Naive B cell (primary cell): ENCODE measurements around the gene CFL1. TPM values are rescaled to one million over a fixed set of nuclear protein-coding genes. Genes with fewer than 3 reads are reported as not detected.
"Not testable (repeated sequence)": the region's sequence is repeated elsewhere in the genome, so short reads cannot be mapped to it uniquely, and the experiment has no call there.

ENCODE experiments used
- ATAC-seq, 2 donors: fragments of 150-1000 bp; cut with Tn5 transposase; 2 replicates each; pipeline ENCODE4 v1.10.0; 2021; ENCODE audit warnings: low read depth in 2 of 2, mild to moderate bottlenecking in 2 of 2, moderate library complexity in 2 of 2
- DNase-seq: peaks from one replicate; pipeline ENCODE4 v3.0.0; 2022
- H3K27ac Mint-ChIP-seq, 6 donors: one replicate each; pipeline ENCODE4 v1.8.0; 2020 to 2022; ENCODE audit warnings: mild to moderate bottlenecking in 6 of 6, mixed read lengths in 6 of 6, moderate library complexity in 5 of 6, inconsistent platforms in 2 of 6
- H3K27me3 Mint-ChIP-seq, 3 donors: one replicate each; pipeline ENCODE4 v1.8.0; 2021 to 2022; ENCODE audit warnings: mixed read lengths in 3 of 3, mild to moderate bottlenecking in 1 of 3
- H3K36me3 Mint-ChIP-seq, 2 donors: one replicate each; pipeline ENCODE4 v1.8.0; 2020 to 2022; ENCODE audit warnings: mixed read lengths in 2 of 2, inconsistent platforms in 1 of 2, mild to moderate bottlenecking in 1 of 2
- H3K4me1 Mint-ChIP-seq, 3 donors: one replicate each; pipeline ENCODE4 v1.8.0; 2020 to 2022; ENCODE audit warnings: mixed read lengths in 3 of 3, inconsistent platforms in 1 of 3, mild to moderate bottlenecking in 1 of 3, moderate library complexity in 1 of 3
- H3K4me3 Mint-ChIP-seq, 8 donors: one replicate each; pipeline ENCODE4 v1.8.0; 2020 to 2022; ENCODE audit warnings: mild to moderate bottlenecking in 8 of 8, mixed read lengths in 8 of 8, moderate library complexity in 8 of 8, inconsistent platforms in 2 of 8
- H3K9me3 Mint-ChIP-seq, 7 donors: one replicate each; pipeline ENCODE4 v1.8.0; 2020 to 2022; ENCODE audit warnings: mixed read lengths in 7 of 7, mild to moderate bottlenecking in 5 of 7, inconsistent platforms in 2 of 7, moderate library complexity in 1 of 7
- polyA plus RNA-seq, 6 donors: library from polyadenylated mRNA; unstranded; fragments of 300-500 nt; fragmentation: Illumina TruSeq; gene quantifications; one replicate each; pipeline ENCODE4 v1.2.3, GENCODE V29; 2021; ENCODE audit warnings: low read depth in 6 of 6

Gene CFL1
- polyA plus RNA-seq, 6 donors from 2014 or later: 1,822 to 2,570 (median 2,214) TPM

DNA sequence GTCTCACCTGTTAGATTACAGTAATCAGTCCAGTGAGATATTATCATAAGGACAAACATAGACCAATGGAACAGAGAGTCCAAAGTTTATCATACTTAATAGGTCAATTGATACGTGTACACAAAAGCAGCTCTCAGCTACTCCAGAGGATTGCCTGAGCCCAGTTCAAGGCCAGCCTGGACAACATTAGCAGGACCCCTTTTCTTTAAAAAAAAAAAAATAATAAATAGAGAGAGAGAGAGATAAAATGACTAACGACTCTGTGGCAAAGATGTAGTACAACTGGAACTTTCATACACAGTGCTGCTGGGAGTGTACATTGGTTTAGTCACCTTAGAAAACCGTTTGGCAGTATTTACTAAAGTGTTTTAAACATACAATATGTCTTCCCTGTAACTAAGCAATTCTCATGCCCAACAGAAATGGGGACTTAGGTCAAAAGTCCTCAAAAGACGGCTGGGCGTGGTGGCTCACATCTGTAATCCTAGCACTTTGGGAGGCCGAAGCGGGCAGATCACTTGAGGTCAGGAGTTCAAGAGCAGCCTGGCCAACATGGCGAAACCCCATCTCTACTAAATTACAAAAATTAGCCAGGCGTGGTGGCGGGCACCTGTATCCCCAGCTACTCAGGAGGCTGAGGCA, 13.6 kb downstream of the CFL1 start:
- Mint-ChIP-seq H3K4me3 (no peak overlapping the region), H3K27ac (peak overlapping the region in 1 of 6 donors; percentile 9), H3K9me3 (no peaks in the 10 kb centered on the region), H3K4me1 (no peaks in the 10 kb centered on the region), H3K27me3 (no peaks in the 10 kb centered on the region), H3K36me3 (no peaks in the 10 kb centered on the region)
- DNase-seq (no peak), ATAC-seq (no peak)

DNA sequence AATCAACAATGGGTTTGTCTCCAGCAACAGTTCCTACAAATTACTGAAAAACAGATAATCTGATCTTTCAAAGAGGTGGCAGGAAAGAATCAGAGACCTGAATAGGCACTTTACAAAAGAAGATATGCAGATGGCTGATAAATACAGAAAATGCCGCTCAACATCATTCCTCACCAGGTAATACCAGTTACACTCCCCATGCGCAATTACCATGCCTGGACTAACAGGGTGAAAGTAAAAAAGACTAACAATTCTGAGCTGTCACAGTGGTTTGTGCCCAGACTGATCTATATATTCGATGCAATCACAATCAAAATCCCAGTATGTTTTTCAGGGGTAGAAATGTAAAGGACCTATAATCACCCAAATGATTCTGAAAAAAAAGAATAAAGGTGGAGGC, 14.2 kb downstream of the CFL1 start:
- DNase-seq (no peak), ATAC-seq (no peak)
- no peaks in the 10 kb centered on the region for H3K36me3 Mint-ChIP-seq
- no peak overlapping the region for H3K4me3 Mint-ChIP-seq
- H3K4me1 Mint-ChIP-seq: no peaks in the 10 kb centered on the region
- no peaks in the 10 kb centered on the region for H3K27me3 Mint-ChIP-seq
- H3K9me3 Mint-ChIP-seq: no peaks in the 10 kb centered on the region
- H3K27ac Mint-ChIP-seq: peak overlapping the region in 1 of 6 donors; percentile 42

DNA sequence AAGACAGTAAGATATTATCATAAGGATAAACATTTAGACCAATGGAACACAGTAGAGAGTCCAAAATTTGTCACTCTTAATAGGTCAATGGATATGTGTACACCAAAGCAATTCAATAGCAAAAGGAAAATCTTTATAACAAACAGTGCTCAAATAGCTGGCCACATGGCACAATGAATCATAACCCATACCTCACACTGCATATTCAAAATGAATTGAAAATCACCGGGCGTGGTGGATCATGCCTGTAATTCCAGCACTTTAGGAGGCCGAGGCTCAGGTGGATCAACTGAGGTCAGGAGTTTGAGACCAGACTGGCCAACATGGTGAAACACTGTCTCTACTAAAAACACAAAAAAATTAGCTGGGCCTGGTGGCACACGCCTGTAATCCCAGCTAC, 15.8 kb downstream of the CFL1 start:
- no peaks in the 10 kb centered on the region for H3K4me1 Mint-ChIP-seq
- ATAC-seq (no peak), DNase-seq (no peak)
- no peak overlapping the region for H3K27ac Mint-ChIP-seq
- no peaks in the 10 kb centered on the region for H3K27me3 Mint-ChIP-seq
- no peaks in the 10 kb centered on the region for H3K9me3 Mint-ChIP-seq
- H3K36me3 Mint-ChIP-seq: no peaks in the 10 kb centered on the region
- no peak overlapping the region for H3K4me3 Mint-ChIP-seq

DNA sequence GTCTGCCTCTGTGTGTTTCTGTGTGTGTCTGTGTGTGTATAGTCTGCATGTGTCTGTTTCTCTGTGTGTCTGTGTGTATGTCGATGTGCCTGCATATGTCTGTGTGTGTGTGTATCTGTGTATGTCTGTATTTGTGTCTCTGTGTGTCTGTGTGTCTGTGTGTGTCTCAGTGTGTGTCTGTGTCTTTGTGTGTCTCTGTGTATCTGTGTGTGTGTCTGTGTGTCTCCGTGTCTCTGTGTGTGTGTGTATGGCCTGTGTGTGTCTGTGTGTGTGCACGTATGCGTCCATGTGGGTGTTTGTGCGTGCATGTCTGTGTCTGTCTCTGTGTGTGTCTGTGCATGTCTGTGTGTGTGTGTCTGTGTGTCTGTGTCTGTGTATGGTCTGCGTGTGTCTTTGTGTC, 23.8 kb downstream of the CFL1 start:
- peaks cover 0 to 6% (median 0%) of the 10 kb centered on the region in 7 donors for H3K9me3 Mint-ChIP-seq
- H3K27ac Mint-ChIP-seq: no peak overlapping the region
- ATAC-seq: peak in 1 of 2 donors; percentile 2
- DNase-seq: no peak
- H3K4me3 Mint-ChIP-seq: no peak overlapping the region
- peaks cover 2 to 16% (median 7%) of the 10 kb centered on the region in 3 donors for H3K4me1 Mint-ChIP-seq
- no peaks in the 10 kb centered on the region for H3K27me3 Mint-ChIP-seq
- H3K36me3 Mint-ChIP-seq: no peaks in the 10 kb centered on the region

DNA sequence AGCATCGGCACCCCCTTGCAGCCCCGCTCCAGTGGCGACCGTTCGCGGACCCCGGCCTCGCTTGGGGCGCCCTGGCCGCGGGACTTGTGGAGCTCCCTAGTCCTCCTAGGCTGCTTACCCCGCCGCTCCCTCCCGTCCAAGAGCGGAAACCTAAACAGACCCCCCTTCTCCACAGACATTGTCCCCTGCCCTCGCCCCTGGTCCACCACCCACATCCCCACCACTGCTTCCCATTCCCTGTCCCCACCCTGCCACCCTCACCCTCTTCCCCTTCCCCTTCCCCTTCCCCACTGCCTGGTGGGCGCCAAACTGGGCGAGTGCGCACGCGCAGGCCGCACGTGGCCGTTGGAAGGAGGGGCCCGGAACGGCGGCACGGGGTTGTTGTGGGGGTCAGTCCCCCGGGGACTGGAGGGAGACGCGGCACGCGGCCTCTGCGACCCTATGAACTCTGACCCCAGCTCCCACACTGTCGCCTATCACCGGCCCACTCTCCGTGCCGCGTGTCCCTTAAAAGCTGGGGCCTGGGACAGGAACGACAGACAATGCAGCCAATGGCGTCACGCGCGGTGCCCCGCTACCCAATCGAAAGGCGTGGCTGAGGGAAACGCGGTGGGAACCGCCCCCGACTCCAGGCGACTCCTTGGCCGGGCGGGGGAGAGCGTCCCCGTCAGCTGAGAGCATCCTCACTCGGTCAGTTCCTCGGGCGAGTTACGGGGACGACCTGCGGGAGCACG, 24.5 kb downstream of the CFL1 start, which contains the start of gene SNX32:
Gene SNX32, plus strand, starts transcription at position 667 of the 734 bp plus-strand sequence. CDS start 103 bp downstream, outside the sequence.
- H3K4me3 Mint-ChIP-seq: no peak within 1 kb of the TSS
- DNase-seq (peak; percentile 94), ATAC-seq (peak; percentile 98 to 99)
- H3K27me3 Mint-ChIP-seq: no peaks in the 10 kb centered on the region
- peaks cover 0 to 6% (median 0%) of the 10 kb centered on the region in 7 donors for H3K9me3 Mint-ChIP-seq
- H3K36me3 Mint-ChIP-seq: no peaks in the 10 kb centered on the region
- peaks cover 2 to 16% (median 7%) of the 10 kb centered on the region in 3 donors for H3K4me1 Mint-ChIP-seq
- peak within 1 kb of the TSS in 4 of 6 donors; percentile 67 to 93 (median 80) for H3K27ac Mint-ChIP-seq

DNA sequence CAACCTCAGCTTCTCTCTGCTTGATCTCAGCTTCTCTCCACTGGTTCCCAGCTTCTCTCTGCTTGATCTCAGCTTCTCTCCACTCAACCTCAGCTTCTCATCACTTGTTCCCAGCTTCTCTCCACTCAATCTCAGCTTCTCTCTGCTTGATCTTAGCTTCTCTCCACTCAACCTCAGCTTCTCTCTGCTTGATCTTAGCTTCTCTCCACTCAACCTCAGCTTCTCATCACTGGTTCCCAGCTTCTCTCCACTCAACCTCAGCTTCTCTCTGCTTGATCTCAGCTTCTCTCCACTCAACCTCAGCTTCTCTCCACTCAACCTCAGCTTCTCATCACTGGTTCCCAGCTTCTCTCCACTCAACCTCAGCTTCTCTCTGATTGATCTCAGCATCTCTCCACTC, 25.7 kb downstream of the CFL1 start:
- ATAC-seq, DNase-seq, H3K27me3 Mint-ChIP-seq, H3K9me3 Mint-ChIP-seq, H3K36me3 Mint-ChIP-seq: not testable (repeated sequence)
- Mint-ChIP-seq H3K4me1 (peaks cover 2 to 16% (median 7%) of the 10 kb centered on the region in 3 donors), H3K4me3 (peak overlapping the region in 3 of 8 donors; percentile 1 to 29 (median 9)), H3K27ac (peak overlapping the region in 1 of 6 donors; percentile 80)

DNA sequence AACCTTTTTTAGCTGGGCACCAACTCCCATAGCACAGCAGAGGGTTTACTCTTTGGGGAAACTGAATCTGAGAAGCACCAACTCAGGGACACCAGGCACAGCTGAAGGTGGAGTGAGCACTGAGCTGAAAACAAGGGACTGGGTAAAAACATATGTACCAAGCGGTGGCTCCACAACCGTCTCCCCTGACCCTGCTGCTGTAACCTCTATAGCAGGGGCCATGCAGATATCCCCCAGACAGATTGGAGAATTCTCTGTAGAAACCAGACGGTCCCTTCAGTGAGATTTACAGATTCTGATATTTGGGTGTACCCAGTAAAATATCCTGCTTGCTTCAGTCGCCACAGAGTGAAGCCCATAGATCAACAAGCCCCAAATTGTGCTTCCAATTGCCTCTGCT, 28.5 kb downstream of the CFL1 start:
- H3K4me3 Mint-ChIP-seq: peak overlapping the region in 1 of 8 donors; percentile 32
- H3K27me3 Mint-ChIP-seq: no peaks in the 10 kb centered on the region
- peaks cover 2 to 16% (median 7%) of the 10 kb centered on the region in 3 donors for H3K4me1 Mint-ChIP-seq
- DNase-seq (no peak), ATAC-seq (no peak)
- no peaks in the 10 kb centered on the region for H3K36me3 Mint-ChIP-seq
- H3K27ac Mint-ChIP-seq: no peak overlapping the region
- H3K9me3 Mint-ChIP-seq: peaks cover 0 to 6% (median 0%) of the 10 kb centered on the region in 7 donors

DNA sequence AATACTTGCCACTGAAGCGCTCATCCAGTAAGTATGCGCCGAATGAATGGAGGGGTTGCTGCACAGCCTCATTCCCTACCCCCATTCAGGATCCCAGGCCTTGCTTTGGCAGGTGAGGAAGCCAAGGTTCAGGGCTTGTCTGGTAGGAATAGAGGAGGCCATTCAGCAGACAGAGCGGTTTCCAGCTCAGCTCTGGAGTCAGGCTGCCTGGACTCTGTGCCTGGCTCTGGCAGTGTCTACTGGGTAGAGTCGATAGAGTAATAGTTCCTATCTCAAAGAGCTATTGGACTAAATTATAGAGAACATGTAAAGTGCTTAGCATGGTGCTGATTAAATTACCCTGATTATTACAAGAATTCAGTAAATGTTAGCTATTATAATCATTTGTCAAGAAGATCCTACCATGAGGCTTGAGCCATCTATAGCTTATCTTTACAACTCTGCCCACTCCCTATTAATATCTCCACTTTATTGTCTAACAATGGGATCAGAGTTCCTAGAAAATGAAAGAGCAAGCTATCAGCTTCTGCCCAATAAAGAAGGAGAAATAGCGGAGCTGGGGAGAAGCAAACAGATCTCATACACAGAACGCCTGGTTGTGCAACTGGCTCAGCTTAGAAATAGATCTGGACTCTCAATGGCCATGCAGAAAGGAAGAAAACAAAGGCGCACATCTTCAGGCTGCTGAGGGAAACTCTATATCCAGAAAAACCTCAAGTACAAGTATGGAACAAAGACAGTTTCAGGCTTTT, 30.8 kb downstream of the CFL1 start:
- Mint-ChIP-seq H3K27ac (no peak overlapping the region), H3K4me3 (no peak overlapping the region), H3K27me3 (no peaks in the 10 kb centered on the region)

DNA sequence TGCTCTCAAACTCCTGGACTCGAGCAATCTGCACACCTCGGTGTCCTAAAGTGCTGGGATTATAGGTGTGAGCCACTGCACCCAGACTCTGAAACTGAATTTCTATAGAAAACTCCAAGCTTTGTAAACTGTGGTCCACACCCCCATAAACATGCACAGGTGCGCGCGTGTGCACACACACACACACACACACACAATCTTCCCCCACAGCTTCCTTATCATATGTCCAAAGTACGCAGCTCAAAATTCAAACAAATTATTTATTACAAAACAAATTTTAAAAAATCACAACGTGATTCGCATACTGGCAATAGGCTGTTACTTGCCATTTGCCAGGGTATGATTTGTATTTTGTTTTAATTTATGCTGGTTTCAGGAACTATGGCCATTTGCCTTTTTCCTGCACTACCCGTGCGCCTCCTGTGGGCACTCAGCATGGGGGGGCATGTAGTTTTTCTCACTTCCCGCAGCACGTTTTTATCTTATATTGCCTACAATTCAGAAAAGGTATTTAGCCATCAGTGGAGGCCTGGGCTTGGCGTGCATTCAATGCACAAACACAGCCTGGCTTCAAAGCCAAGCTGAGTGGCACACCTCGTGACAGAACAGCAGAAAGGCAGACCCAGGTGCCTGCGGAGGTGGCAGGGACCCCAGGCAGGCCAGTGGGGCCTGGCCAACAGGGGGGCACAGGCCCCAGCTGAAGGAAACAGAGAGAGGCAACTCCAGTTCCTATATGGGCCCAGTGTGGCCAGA, 35.0 kb downstream of the CFL1 start:
- DNase-seq (no peak), ATAC-seq (no peak)
- H3K27me3 Mint-ChIP-seq: no peaks in the 10 kb centered on the region
- no peaks in the 10 kb centered on the region for H3K9me3 Mint-ChIP-seq
- H3K36me3 Mint-ChIP-seq: no peaks in the 10 kb centered on the region
- H3K4me1 Mint-ChIP-seq: peaks cover 0 to 9% (median 4%) of the 10 kb centered on the region in 3 donors
- no peak overlapping the region for H3K4me3 Mint-ChIP-seq
- no peak overlapping the region for H3K27ac Mint-ChIP-seq

More for the DNA sequence above, 30.8 kb downstream of the CFL1 start:
- no peaks in the 10 kb centered on the region for H3K9me3 Mint-ChIP-seq
- DNase-seq (no peak), ATAC-seq (no peak)
- H3K36me3 Mint-ChIP-seq: no peaks in the 10 kb centered on the region
- H3K4me1 Mint-ChIP-seq: peaks cover 0 to 7% (median under 1%) of the 10 kb centered on the region in 3 donors

DNA sequence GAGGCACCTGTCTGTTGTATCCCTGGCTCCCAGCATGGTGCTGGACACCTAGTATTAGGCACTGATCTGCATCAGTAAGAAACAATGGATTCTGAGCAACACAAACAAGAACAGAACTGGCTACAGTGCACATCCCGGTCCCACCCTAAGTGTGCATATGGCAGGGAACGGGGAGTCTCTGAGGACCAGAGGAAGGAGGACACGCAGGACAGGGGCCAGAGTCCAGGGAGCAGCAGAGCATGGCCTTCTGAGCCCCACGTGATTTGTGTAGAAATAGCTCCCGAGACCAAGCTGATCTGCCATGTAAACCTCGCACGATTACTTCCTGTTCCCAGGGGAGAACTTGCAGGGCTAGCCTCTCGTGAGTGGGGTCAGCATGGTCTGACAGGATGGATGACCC, 36.9 kb downstream of the CFL1 start:
- Mint-ChIP-seq H3K4me3 (no peak overlapping the region), H3K27ac (no peak overlapping the region), H3K9me3 (no peaks in the 10 kb centered on the region), H3K4me1 (peaks cover 10 to 18% (median 16%) of the 10 kb centered on the region in 3 donors), H3K36me3 (no peaks in the 10 kb centered on the region), H3K27me3 (no peaks in the 10 kb centered on the region)
- DNase-seq (no peak), ATAC-seq (no peak)

DNA sequence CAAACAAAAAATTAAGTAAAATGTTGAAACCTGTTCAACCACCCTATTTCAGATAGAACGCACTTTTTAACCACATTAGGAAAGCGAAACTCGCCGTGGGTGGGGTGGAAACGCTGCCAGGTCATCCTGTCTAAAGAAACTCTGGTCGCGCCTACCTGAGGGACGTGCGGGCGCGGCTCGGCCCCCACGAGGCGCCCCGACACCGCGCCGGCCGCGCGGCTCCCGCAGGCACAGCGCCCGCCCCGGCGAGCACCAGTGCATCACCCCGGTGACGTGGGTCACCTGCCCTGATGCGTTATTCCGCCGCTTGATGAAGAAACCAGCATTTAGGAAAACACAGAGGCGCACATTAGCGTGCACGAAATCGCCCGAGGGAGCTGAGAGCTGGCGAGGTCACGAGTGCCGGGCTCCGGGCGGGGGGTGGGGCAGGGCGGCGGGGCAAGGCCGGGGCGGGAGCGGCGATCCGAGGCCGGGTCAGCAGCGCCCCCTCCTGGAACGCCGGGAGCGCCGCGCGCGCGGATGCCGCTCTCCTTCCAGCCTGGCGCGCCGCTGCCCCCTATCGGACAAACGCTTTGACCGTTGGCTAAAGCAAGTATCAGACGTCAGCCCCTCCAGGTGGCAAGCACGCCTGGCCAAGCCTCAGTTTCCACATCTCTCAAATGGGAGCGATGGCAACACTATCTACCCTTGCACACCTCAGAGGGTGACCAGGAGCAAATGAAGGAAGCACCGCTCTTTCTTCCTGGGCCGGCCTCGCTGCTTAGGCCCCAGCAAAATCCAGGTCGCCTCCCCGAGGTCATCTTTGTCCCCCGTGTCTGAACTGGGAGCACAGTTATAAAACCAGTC, 39.9 kb downstream of the CFL1 start:
- H3K4me3 Mint-ChIP-seq: peak overlapping the region; percentile 81 to 91 (median 87)

DNA sequence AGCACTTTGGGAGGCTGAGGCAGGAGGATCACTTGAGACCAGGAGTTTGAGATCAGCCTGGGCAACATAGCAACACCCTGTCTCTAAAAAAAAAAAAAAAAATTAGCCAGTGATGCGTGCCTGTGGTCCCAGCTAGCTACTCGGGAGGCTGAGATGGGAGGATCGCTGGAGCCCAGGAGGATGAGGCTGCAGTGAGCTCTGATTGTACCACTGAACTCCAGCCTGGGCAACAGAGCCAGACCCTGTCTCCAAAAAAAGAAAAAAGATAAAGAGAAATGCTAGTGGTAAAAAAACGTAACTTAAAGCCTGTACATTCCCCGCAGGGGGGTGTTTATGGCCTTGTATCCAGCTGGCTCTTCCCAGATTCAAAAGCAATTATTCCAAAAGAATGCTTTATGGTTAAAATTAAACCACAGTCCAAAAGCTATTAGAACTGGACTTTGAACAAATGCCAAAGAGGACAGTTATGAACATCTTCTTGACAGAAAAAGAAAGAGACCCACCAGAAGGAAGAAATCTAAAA, 40.6 kb downstream of the CFL1 start:
- ATAC-seq (no peak), DNase-seq (no peak)
- Mint-ChIP-seq H3K4me1 (peaks cover 10 to 18% (median 16%) of the 10 kb centered on the region in 3 donors), H3K9me3 (no peaks in the 10 kb centered on the region), H3K27me3 (no peaks in the 10 kb centered on the region), H3K36me3 (no peaks in the 10 kb centered on the region), H3K4me3 (peak overlapping the region; percentile 81 to 89 (median 87)), H3K27ac (peak overlapping the region; percentile 65 to 93 (median 82))

More for the DNA sequence above, 39.9 kb downstream of the CFL1 start:
- Mint-ChIP-seq H3K9me3 (no peaks in the 10 kb centered on the region), H3K27ac (peak overlapping the region; percentile 70 to 93 (median 82)), H3K4me1 (peaks cover 10 to 18% (median 16%) of the 10 kb centered on the region in 3 donors), H3K27me3 (no peaks in the 10 kb centered on the region), H3K36me3 (no peaks in the 10 kb centered on the region)
- ATAC-seq (peak; percentile 84), DNase-seq (peak; percentile 93)
